Uterus (tissue), 2 donors: ENCODE results near the gene B3GNT3.
"Not testable (repeated sequence)": the region's sequence is repeated elsewhere in the genome, so short reads cannot be mapped to it uniquely, and the experiment has no call there.

Source experiments
- CTCF ChIP-seq, 4 experiments: fragments of 200-600 bp in 2 of 4; fragments of 450-650 bp in 2 of 4; sonication (generic) in 2 of 4; IDR thresholded peaks; one replicate each; pipeline ENCODE4 v1.5.1; 2016 to 2019; ENCODE audit warnings: antibody characterized with exemption in 4 of 4, mild to moderate bottlenecking in 2 of 4, moderate library complexity in 1 of 4
- POLR2A ChIP-seq, 2 donors: fragments of 450-650 bp; IDR thresholded peaks; one replicate each; pipeline ENCODE4 v1.6.1; 2016; ENCODE audit warnings: antibody characterized with exemption in 2 of 2, mild to moderate bottlenecking in 1 of 2, moderate library complexity in 1 of 2

- TF ChIP-seq CTCF, POLR2A (IDR thresholded peaks at IDR 0.05): not testable (repeated sequence)
Observed at GRCh38 chr19:17798599-17798998, 3.7 kb downstream of the B3GNT3 start.
